Measurements from ENCODE around the gene KDM4C. TPM values are rescaled to one million over a fixed set of nuclear protein-coding genes. Genes with fewer than 3 reads are reported as not detected.

Gene KDM4C
- total and polyA plus RNA-seq, 2 of the 4 experiments (the other 2 are of a cell fraction): 11.8 to 23.8 TPM

DNA sequence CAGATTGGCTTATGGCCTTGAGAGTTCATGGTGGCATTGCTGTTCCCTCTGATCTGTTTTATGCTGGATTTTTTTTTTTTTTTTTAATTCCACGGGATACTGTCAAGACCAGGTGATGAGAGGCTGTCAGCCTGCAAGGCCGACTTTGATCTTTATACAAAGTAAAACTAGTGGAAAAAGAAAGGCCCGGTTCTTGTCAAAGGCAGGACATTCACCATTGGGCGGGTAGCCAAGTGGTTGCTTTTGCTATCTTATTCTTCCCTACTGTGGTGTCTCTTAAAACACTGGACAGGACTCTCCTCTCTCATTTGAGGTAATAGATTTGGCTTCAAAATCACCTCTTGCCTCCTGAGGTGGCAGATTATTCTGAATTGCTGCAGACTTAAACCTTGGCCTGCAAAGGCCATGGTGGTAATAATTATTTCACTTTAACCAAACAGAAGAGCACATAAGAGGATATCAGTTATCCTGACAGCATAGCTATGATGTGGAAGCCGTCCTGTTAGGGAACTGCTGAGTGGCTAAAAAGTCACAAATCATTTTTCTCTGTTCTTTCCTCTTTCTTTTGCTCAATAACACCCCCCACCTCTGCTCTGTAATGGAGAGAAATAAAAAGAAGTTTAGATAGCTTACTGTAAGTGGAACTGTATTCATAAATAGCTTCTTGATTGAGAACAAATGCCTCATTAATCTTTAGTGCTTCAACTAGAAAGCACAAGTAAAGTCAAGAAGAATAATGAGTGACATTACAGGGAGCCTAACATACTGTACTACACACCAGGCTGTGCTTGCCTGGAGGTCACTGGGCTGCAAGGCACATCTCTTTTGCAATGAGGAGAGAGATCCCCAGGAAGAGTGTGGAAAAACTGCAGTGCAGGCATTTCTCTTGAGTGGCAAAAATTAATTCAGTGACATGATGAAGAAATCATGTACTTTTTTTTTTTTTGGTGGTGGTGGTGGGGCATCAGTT lies 275.6 kb downstream of the KDM4C start:
- ChIA-PET POLR2A (ENCODE audit: unreplicated experiment) (no interaction called here), CTCF (no interaction called here)
- Histone ChIP-seq H3K56ac (ENCODE audit: extremely low read depth, insufficient read depth, low read length) (no peak overlapping the region), H3K4me1 (ENCODE audit: control insufficient read depth, insufficient read depth, low read length) (no peaks in the 10 kb centered on the region), H3K9ac (ENCODE audit: low read depth, low read length) (no peak overlapping the region), H3K79me1 (ENCODE audit: low read depth in 1 of 2, low read length in 2 of 2) (no peaks in the 10 kb centered on the region), H2BK5ac (ENCODE audit: low read depth, low read length, poor library complexity, severe bottlenecking) (no peak overlapping the region), H4K20me1 (ENCODE audit: insufficient read depth, low read length) (no peaks in the 10 kb centered on the region; the same call in 1 of the 2 replicates), H3K23ac (ENCODE audit: low read depth, low read length) (no peak overlapping the region), H3K4ac (ENCODE audit: low read depth, low read length) (no peak overlapping the region), H2AK5ac (ENCODE audit: low read depth, low read length) (no peak overlapping the region), H4K8ac (ENCODE audit: low read depth in 2 of 2, low read length in 2 of 2) (no peak overlapping the region), H2AK9ac (replicated peaks; ENCODE audit: low read depth, low read length, poor library complexity) (no peak overlapping the region), H3K27ac (ENCODE audit: insufficient read depth, low read length) (no peak overlapping the region), H2BK20ac (ENCODE audit: low read depth, low read length) (no peak overlapping the region), H3K4me2 (ENCODE audit: low read depth, low read length) (no peak overlapping the region), H2AFZ (replicated peaks; ENCODE audit: low read length, poor library complexity) (no peak overlapping the region), H3K4me3 (ENCODE audit: insufficient read depth, low read depth, low read length) (no peak overlapping the region), H2BK15ac (ENCODE audit: low read depth, low read length) (no peak overlapping the region), H3K9me1 (ENCODE audit: insufficient read depth, low read length) (no peaks in the 10 kb centered on the region), H3K14ac (replicated peaks; ENCODE audit: low read depth, low read length) (no peak overlapping the region), H3K9me3 (ENCODE audit: control insufficient read depth, insufficient read depth, low read length) (no peaks in the 10 kb centered on the region), H3K18ac (ENCODE audit: low read depth, low read length) (no peak overlapping the region), H3K27me3 (ENCODE audit: control insufficient read depth, insufficient read depth, low read length) (no peaks in the 10 kb centered on the region), H2BK120ac (ENCODE audit: low read depth, low read length) (no peak overlapping the region), H3K36me3 (ENCODE audit: control insufficient read depth, insufficient read depth, low read length) (no peaks in the 10 kb centered on the region), H4K5ac (ENCODE audit: low read depth, low read length) (no peak overlapping the region), H4K91ac (ENCODE audit: insufficient read depth, low read depth, low read length) (no peak overlapping the region)
- WGBS, 2 experiments (ENCODE audit: extremely low coverage in 2 of 2, insufficient read length in 1 of 2): no CpG with 5 or more reads among the region's 5 CpGs
- intact Hi-C loops (cut with micrococcal nuclease) (no loop called here), dilution Hi-C loops (cut with HindIII; ENCODE audit: low sequenced_read_pairs, unreplicated experiment) (no loop called here), in situ Hi-C loops (cut with MboI; ENCODE audit: low sequenced_read_pairs) (no loop called here)
- TF ChIP-seq RFX5 (IDR thresholded peaks at IDR 0.05; ENCODE audit: low read depth, low read length) (no peak), FOS (IDR thresholded peaks at IDR 0.05; ENCODE audit: low read depth, low read length) (no peak), CHD1 (IDR thresholded peaks at IDR 0.05; ENCODE audit: low read depth, low read length) (no peak), MAZ (IDR thresholded peaks at IDR 0.05; ENCODE audit: borderline replicate concordance, low read depth, low read length) (no peak), RCOR1 (IDR thresholded peaks at IDR 0.05; ENCODE audit: insufficient replicate concordance, low read length) (no peak)
- TF ChIP-seq, protein P1, sequence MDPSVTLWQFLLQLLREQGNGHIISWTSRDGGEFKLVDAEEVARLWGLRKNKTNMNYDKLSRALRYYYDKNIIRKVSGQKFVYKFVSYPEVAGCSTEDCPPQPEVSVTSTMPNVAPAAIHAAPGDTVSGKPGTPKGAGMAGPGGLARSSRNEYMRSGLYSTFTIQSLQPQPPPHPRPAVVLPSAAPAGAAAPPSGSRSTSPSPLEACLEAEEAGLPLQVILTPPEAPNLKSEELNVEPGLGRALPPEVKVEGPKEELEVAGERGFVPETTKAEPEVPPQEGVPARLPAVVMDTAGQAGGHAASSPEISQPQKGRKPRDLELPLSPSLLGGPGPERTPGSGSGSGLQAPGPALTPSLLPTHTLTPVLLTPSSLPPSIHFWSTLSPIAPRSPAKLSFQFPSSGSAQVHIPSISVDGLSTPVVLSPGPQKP (IDR thresholded peaks at IDR 0.05; ENCODE audit: borderline replicate concordance, low read depth, low read length): no peak
- TF ChIP-seq, protein P2, sequence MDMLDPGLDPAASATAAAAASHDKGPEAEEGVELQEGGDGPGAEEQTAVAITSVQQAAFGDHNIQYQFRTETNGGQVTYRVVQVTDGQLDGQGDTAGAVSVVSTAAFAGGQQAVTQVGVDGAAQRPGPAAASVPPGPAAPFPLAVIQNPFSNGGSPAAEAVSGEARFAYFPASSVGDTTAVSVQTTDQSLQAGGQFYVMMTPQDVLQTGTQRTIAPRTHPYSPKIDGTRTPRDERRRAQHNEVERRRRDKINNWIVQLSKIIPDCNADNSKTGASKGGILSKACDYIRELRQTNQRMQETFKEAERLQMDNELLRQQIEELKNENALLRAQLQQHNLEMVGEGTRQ (IDR thresholded peaks at IDR 0.05; ENCODE audit: low read depth, low read length): no peak
- TF ChIP-seq, protein P3, sequence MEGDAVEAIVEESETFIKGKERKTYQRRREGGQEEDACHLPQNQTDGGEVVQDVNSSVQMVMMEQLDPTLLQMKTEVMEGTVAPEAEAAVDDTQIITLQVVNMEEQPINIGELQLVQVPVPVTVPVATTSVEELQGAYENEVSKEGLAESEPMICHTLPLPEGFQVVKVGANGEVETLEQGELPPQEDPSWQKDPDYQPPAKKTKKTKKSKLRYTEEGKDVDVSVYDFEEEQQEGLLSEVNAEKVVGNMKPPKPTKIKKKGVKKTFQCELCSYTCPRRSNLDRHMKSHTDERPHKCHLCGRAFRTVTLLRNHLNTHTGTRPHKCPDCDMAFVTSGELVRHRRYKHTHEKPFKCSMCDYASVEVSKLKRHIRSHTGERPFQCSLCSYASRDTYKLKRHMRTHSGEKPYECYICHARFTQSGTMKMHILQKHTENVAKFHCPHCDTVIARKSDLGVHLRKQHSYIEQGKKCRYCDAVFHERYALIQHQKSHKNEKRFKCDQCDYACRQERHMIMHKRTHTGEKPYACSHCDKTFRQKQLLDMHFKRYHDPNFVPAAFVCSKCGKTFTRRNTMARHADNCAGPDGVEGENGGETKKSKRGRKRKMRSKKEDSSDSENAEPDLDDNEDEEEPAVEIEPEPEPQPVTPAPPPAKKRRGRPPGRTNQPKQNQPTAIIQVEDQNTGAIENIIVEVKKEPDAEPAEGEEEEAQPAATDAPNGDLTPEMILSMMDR (conservative IDR thresholded peaks at IDR 0.05; ENCODE audit: low read depth, low read length): no peak
- ATAC-seq (ENCODE audit: low read depth): no peak
- DNase-seq: no peak
- no TSS peak for BruUV-seq (replicated peaks)
